Tibial nerve (tissue), 4 donors: ENCODE results near the gene ANKZF1. TPM values are rescaled to one million over a fixed set of nuclear protein-coding genes. Genes with fewer than 3 reads are reported as not detected.

Experiments
- DNase-seq, 2 donors: peaks; one replicate each; pipeline ENCODE4 v3.0.0-alpha.2; 2019; ENCODE audit warnings: low spot score in 2 of 2
- H3K27ac ChIP-seq, 4 donors: fragments of 200-600 bp; sonication (generic) in 3 of 4; one replicate each; pipeline ENCODE4 v1.5.1; 2017 to 2019; ENCODE audit warnings: mild to moderate bottlenecking in 1 of 4
- H3K27me3 ChIP-seq, 2 donors: fragments of 200-600 bp; sonication (generic) in 1 of 2; one replicate each; pipeline versions ENCODE4 v1.5.1 to v1.6.0; 2017 to 2019
- H3K36me3 ChIP-seq, 3 donors: fragments of 200-600 bp; sonication (generic); one replicate each; pipeline ENCODE4 v1.5.1; 2018 to 2019
- H3K4me1 ChIP-seq, 4 donors: fragments of 200-600 bp; sonication (generic) in 3 of 4; one replicate each; pipeline ENCODE4 v1.5.1; 2017 to 2019
- H3K4me3 ChIP-seq, 4 donors: fragments of 200-600 bp; sonication (generic) in 3 of 4; one replicate each; pipeline ENCODE4 v1.5.1; 2017 to 2019; ENCODE audit warnings: mild to moderate bottlenecking in 1 of 4, moderate library complexity in 1 of 4
- H3K9me3 ChIP-seq, 4 donors: fragments of 200-600 bp; sonication (generic) in 3 of 4; one replicate each; pipeline ENCODE4 v1.5.1; 2017 to 2019
- EP300 ChIP-seq, 2 donors: sonication (generic); formaldehyde crosslinking; IDR thresholded peaks; one replicate each; pipeline ENCODE4 v1.6.1; 2017; ENCODE audit warnings: antibody characterized with exemption in 2 of 2, mild to moderate bottlenecking in 1 of 2
- POLR2A ChIP-seq, 2 donors: fragments of 450-650 bp; IDR thresholded peaks; one replicate each; pipeline ENCODE4 v1.6.1; 2017; ENCODE audit warnings: antibody characterized with exemption in 2 of 2, mild to moderate bottlenecking in 2 of 2, moderate library complexity in 2 of 2
- whole genome bisulfite sequencing, 2 donors: methylation state at CpG; one replicate each; pipeline ENCODE4 v1.1.5; 2018; 5-methylcytosine and 5-hydroxymethylcytosine counted together
- total RNA-seq, 4 donors: library from RNA; depleted of rRNA; stranded (reverse); fragments of >200 nt; gene quantifications; one replicate each; pipeline ENCODE4 v1.1.0, GENCODE V29; 2016
- TF ChIP-seq, protein P1 (sequence below), 5 experiments: fragments of 200-600 bp in 3 of 5; fragments of 450-650 bp in 2 of 5; sonication (generic) in 3 of 5; IDR thresholded peaks; one replicate each; pipeline ENCODE4 v1.5.1; 2016 to 2019; ENCODE audit warnings: antibody characterized with exemption in 5 of 5, mild to moderate bottlenecking in 3 of 5, moderate library complexity in 2 of 5

Gene ANKZF1
- total RNA-seq, 4 donors from 2014 or later = 84.5 to 106 (median 97.6) TPM

DNA sequence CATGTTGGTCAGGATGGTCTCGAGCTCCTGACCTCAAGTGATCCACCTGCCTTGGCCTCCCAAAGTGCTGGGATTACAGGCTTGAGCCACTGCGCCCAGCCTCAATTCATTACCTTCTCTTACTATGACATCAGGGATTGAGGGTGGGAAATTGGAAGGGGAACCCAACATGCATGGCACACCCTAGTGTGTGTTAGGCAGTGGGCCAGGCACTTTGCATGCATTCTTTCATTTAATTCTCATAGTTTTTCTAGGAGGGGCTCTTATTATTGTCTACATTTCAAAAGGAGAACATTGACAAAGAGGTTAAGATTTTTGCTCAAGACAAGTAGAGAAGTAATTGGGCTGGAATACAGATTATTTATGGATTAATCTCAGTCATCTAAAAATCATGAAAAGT is 38.7 kb downstream of the ANKZF1 start:
- no peak overlapping the region for H3K4me3 ChIP-seq
- no peaks in the 10 kb centered on the region for H3K9me3 ChIP-seq
- H3K4me1 ChIP-seq = no peaks in the 10 kb centered on the region
- TF ChIP-seq EP300 (IDR thresholded peaks at IDR 0.05) (no peak), POLR2A (IDR thresholded peaks at IDR 0.05) (no peak)
- TF ChIP-seq, protein P1, sequence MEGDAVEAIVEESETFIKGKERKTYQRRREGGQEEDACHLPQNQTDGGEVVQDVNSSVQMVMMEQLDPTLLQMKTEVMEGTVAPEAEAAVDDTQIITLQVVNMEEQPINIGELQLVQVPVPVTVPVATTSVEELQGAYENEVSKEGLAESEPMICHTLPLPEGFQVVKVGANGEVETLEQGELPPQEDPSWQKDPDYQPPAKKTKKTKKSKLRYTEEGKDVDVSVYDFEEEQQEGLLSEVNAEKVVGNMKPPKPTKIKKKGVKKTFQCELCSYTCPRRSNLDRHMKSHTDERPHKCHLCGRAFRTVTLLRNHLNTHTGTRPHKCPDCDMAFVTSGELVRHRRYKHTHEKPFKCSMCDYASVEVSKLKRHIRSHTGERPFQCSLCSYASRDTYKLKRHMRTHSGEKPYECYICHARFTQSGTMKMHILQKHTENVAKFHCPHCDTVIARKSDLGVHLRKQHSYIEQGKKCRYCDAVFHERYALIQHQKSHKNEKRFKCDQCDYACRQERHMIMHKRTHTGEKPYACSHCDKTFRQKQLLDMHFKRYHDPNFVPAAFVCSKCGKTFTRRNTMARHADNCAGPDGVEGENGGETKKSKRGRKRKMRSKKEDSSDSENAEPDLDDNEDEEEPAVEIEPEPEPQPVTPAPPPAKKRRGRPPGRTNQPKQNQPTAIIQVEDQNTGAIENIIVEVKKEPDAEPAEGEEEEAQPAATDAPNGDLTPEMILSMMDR (IDR thresholded peaks at IDR 0.05) = no peak
- H3K27me3 ChIP-seq = no peaks in the 10 kb centered on the region
- WGBS, 2 donors = 81 to 84% methylated on average over 2 of the region's 2 CpGs
- H3K27ac ChIP-seq = no peak overlapping the region
- H3K36me3 ChIP-seq = no peaks in the 10 kb centered on the region
- no peak for DNase-seq

DNA sequence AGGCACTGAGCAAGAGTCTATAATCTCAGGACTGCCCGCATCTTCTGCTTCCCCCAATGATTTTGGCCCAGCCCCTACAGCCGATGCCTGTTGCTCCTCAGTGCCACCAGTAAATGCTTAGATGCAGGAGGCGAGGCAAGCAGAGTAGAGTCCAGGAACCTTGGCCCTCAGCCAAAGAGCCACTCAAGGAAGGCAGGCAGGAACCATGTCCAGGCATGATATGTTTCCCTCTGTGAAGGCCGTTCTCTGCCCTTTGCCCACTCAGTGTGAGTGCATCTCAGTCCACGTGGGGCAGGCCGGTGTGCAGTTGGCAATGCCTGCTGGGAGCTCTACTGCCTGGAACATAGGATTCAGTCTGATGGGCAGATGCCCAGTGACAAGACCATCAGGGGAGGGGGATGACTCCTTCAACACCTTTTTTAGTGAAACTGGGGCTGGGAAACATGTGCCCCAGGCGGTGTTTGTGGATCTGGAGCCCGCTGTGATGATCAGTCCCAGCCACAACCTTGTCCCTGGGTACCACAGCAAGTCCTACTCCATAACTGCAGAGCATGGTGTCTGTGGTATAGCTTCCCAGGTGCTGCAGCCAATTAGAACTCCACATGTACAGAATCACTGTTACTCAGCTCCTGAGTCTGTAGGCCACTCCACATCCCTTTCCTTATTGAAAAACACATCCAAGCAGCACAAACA is 39.9 kb downstream of the ANKZF1 start:
- no peaks in the 10 kb centered on the region for H3K36me3 ChIP-seq
- no peak overlapping the region for H3K4me3 ChIP-seq
- H3K27ac ChIP-seq = no peak overlapping the region
- H3K9me3 ChIP-seq = no peaks in the 10 kb centered on the region
- 66 to 67% methylated on average over 7 to 8 of the region's 8 CpGs for whole genome bisulfite sequencing, 2 donors
- no peak for DNase-seq
- no peaks in the 10 kb centered on the region for H3K27me3 ChIP-seq
- H3K4me1 ChIP-seq = no peaks in the 10 kb centered on the region
- TF ChIP-seq, protein P1 (IDR thresholded peaks at IDR 0.05) = no peak
- TF ChIP-seq POLR2A (IDR thresholded peaks at IDR 0.05) = no peak

DNA sequence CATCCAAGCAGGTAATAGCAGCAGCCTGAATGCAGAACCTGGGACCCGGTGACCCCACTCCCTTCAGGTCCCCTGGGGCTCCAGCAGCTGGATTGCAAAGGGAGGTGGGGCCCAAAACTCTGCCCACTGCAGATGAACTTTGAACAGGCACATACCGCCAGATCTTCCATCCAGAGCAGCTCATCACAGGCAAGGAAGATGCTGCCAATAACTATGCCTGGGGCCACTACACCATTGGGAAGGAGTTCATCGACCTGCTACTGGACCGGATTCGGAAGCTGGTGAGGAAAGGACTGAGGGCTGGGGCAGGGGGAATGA is 40.4 kb downstream of the ANKZF1 start:
- H3K9me3 ChIP-seq = no peaks in the 10 kb centered on the region

DNA sequence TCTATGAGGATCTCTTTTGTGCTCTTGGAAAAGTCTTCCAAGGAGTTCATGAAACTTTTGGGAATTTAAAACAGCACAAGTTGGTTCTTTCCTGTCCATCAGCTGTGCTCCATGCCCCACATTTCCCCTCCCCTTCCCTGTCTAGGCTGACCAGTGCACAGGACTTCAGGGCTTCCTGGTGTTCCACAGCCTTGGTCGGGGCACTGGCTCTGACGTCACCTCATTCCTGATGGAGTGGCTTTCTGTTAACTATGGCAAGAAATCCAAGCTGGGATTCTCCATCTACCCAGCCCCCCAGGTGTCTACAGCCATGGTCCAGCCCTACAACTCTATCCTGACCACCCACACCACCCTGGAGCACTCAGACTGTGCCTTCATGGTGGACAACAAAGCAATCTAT is 41.4 kb downstream of the ANKZF1 start:
- Histone ChIP-seq H3K4me3 (no peak overlapping the region), H3K9me3 (no peaks in the 10 kb centered on the region), H3K27ac (no peak overlapping the region), H3K27me3 (no peaks in the 10 kb centered on the region), H3K36me3 (no peaks in the 10 kb centered on the region), H3K4me1 (no peaks in the 10 kb centered on the region)
- DNase-seq = no peak
- 54 to 88% methylated on average over 2 of the region's 2 CpGs for WGBS, 2 donors
- TF ChIP-seq POLR2A (IDR thresholded peaks at IDR 0.05) (no peak), EP300 (IDR thresholded peaks at IDR 0.05) (no peak)
- TF ChIP-seq, protein P1 (IDR thresholded peaks at IDR 0.05) = no peak

More for the DNA sequence above, 40.4 kb downstream of the ANKZF1 start:
- Histone ChIP-seq H3K4me1 (no peaks in the 10 kb centered on the region), H3K4me3 (no peak overlapping the region), H3K36me3 (no peaks in the 10 kb centered on the region), H3K27ac (no peak overlapping the region), H3K27me3 (no peaks in the 10 kb centered on the region)
- no peak for DNase-seq
- WGBS, 2 donors = 85 to 87% methylated on average over 5 of the region's 5 CpGs
- no peak for TF ChIP-seq EP300 (IDR thresholded peaks at IDR 0.05)
- no peak for TF ChIP-seq POLR2A (IDR thresholded peaks at IDR 0.05)
- TF ChIP-seq, protein P1 (IDR thresholded peaks at IDR 0.05) = no peak

DNA sequence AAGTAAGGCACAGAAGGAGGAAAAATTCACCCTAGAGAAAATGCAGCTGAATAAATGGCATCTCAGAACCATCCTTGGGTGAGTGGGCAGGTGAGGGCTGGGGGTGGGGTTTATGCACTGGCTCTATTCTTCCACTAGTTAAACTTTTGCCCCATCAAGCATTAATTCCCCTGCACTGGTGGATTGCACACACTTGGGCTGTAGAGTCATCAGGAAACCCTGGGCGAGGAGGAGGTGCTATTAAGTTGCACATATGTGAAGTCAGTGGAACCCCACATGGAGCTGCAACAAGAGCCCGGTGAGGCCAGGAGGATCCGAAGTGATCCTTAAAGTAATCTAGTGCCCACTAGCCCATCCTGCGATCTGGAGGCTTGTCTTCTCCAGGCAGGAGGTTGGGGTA is 42.8 kb downstream of the ANKZF1 start:
- WGBS, 2 donors = 82 to 89% methylated on average over 4 of the region's 4 CpGs
- H3K36me3 ChIP-seq = no peaks in the 10 kb centered on the region
- DNase-seq = no peak

More for the DNA sequence above, 42.8 kb downstream of the ANKZF1 start:
- Histone ChIP-seq H3K4me1 (peaks cover 0 to under 1% (median 0%) of the 10 kb centered on the region in 4 donors), H3K27ac (no peak overlapping the region), H3K4me3 (no peak overlapping the region), H3K9me3 (no peaks in the 10 kb centered on the region), H3K27me3 (no peaks in the 10 kb centered on the region)
- TF ChIP-seq POLR2A (IDR thresholded peaks at IDR 0.05) (no peak), EP300 (IDR thresholded peaks at IDR 0.05) (no peak)
- TF ChIP-seq, protein P1 (IDR thresholded peaks at IDR 0.05) = no peak
